ENCODE data around the gene RDH12.

RDH12 gene

DNA sequence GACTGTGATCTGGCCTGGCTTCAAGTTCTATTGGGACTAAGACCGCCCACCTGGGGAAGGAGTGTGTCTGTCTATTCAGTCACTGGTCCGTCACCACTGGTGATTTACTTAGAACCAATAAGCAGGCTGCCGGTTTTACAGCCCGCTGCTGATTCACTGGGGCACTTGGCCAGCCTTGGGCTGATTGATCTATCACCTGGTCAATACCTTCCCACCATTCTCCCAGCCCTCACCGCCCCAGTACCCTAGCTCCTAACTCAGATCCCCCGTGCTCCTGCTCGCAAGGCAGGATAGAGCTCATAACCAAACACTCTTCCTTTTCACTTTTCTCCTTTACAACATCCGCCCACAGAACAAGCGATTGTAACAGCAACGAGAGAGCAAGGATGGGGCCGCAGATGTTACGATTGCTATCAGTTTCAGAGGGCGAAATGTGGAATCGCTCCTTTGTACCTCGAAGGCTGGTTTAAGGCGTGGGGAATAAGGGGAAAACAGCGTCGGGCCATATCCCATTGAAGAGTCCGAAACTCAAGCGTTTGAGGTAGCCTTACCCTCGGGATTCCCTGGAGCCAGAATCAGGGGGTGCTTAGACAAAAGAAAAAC lies 6.8 kb upstream of the RDH12 start:
- TF ChIP-seq NFIC (IDR thresholded peaks at IDR 0.05) (0 out of 2 replicates have a peak, but pooled peaks have one; percentile 2), TAF1 (IDR thresholded peaks at IDR 0.05; ENCODE audit: low read depth) (peak; percentile 12), TCF12 (IDR thresholded peaks at IDR 0.05; ENCODE audit: low read depth) (no peak), YY1 (IDR thresholded peaks at IDR 0.05; ENCODE audit: low read depth) (no peak)
- TF ChIP-seq, protein P1, sequence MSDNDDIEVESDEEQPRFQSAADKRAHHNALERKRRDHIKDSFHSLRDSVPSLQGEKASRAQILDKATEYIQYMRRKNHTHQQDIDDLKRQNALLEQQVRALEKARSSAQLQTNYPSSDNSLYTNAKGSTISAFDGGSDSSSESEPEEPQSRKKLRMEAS (IDR thresholded peaks at IDR 0.05), result no peak

DNA sequence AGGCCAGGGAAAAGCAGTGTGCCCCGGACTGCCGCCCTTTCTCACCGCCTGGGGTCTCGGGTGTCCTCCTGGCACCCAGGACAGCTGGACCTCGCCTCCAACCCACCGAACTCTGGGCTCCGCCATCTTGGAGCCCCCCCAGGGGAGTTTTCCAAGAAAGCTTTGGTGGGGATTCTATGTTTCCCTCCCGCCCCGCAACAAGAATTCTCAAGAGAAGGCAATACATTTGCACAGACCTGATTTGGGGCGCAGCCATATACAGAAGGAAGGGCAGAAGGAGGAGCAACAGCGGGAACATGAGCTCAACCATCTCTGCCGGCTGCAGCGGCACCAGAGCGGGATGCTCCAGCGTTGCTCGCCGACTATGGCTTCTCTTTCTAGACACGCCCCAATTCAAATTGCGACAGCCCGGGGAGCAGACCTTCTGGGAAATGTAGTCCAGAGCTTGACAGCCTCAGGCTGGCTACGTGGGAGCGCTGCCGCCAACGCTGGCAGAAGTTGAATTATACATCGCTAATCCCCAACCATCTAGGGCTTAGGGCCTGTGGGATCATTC lies 6.2 kb upstream of the RDH12 start, which contains the start of gene RDH11:
RDH11 (minus strand) TSS at position 371 of the 556 bp plus-strand sequence; CDS start at position 310, 61 bp downstream.
- TF ChIP-seq, protein P2, sequence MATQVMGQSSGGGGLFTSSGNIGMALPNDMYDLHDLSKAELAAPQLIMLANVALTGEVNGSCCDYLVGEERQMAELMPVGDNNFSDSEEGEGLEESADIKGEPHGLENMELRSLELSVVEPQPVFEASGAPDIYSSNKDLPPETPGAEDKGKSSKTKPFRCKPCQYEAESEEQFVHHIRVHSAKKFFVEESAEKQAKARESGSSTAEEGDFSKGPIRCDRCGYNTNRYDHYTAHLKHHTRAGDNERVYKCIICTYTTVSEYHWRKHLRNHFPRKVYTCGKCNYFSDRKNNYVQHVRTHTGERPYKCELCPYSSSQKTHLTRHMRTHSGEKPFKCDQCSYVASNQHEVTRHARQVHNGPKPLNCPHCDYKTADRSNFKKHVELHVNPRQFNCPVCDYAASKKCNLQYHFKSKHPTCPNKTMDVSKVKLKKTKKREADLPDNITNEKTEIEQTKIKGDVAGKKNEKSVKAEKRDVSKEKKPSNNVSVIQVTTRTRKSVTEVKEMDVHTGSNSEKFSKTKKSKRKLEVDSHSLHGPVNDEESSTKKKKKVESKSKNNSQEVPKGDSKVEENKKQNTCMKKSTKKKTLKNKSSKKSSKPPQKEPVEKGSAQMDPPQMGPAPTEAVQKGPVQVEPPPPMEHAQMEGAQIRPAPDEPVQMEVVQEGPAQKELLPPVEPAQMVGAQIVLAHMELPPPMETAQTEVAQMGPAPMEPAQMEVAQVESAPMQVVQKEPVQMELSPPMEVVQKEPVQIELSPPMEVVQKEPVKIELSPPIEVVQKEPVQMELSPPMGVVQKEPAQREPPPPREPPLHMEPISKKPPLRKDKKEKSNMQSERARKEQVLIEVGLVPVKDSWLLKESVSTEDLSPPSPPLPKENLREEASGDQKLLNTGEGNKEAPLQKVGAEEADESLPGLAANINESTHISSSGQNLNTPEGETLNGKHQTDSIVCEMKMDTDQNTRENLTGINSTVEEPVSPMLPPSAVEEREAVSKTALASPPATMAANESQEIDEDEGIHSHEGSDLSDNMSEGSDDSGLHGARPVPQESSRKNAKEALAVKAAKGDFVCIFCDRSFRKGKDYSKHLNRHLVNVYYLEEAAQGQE (IDR thresholded peaks at IDR 0.05; ENCODE audit: low read depth), result no peak
- TF ChIP-seq YY1 (IDR thresholded peaks at IDR 0.05; ENCODE audit: low read depth) (peak; percentile 86), TCF12 (IDR thresholded peaks at IDR 0.05; ENCODE audit: low read depth) (no peak), TAF1 (IDR thresholded peaks at IDR 0.05; ENCODE audit: low read depth) (peak; percentile 49), NFIC (IDR thresholded peaks at IDR 0.05) (0 out of 2 replicates have a peak, but pooled peaks have one; percentile 10), CEBPB (IDR thresholded peaks at IDR 0.05) (peak; percentile 98), CREB1 (IDR thresholded peaks at IDR 0.05; ENCODE audit: low read depth) (peak; percentile 28; the same call in 1 of the 2 replicates), ZBTB7A (IDR thresholded peaks at IDR 0.05; ENCODE audit: low read depth) (peak; percentile 63; the same call in 1 of the 2 replicates)

DNA sequence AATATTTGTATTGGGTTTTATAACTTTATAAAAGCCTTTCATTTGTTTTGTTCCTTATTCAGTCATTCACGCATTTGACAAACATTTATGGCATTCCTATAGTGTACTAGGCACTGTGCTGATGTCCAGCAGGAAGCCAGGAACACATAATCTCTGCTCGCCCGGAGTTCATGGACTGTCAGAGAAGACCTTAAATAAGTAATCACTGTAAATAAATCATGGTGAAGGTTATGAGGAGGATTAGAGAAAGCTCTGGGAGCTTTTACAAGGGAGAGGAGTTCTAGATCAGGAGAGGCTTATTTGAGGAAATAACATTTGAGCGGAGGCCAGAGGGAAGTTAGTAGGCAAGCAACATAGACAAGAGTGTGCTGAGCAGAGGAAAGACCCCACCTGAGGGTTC lies 4.7 kb upstream of the RDH12 start:
- TF ChIP-seq YY1 (IDR thresholded peaks at IDR 0.05; ENCODE audit: low read depth), result no peak
- TF ChIP-seq ZBTB7A (IDR thresholded peaks at IDR 0.05; ENCODE audit: low read depth), result no peak
- no peak for TF ChIP-seq FOXM1 (IDR thresholded peaks at IDR 0.05; ENCODE audit: borderline replicate concordance, low read depth)
- TF ChIP-seq, protein P3, sequence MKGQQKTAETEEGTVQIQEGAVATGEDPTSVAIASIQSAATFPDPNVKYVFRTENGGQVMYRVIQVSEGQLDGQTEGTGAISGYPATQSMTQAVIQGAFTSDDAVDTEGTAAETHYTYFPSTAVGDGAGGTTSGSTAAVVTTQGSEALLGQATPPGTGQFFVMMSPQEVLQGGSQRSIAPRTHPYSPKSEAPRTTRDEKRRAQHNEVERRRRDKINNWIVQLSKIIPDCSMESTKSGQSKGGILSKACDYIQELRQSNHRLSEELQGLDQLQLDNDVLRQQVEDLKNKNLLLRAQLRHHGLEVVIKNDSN (IDR thresholded peaks at IDR 0.05), result no peak
- TF ChIP-seq CREB1 (IDR thresholded peaks at IDR 0.05; ENCODE audit: low read depth), result no peak
- TF ChIP-seq TAF1 (IDR thresholded peaks at IDR 0.05; ENCODE audit: low read depth), result no peak

DNA sequence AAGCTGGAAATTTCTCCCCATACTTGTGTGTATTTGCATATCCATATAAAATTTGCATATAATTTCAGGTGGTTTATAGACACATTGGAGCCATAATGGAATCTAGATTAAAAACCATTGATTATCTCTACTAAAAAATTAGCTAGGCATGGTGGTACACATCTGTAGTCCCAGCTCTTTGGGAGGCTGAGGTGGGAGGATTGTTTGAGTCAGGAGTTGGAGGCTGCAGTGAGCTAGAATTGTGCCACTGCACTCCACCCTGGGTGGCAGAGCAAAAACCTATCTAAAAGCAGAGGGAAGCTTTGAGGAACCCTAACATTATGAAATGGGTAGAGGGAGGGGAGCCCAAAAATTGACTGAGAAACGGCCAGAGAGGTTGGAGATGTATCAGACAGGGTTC lies 3.5 kb upstream of the RDH12 start:
- TF ChIP-seq CREB1 (IDR thresholded peaks at IDR 0.05; ENCODE audit: low read depth), result no peak
- TF ChIP-seq NFIC (IDR thresholded peaks at IDR 0.05), result no peak
- TF ChIP-seq, protein P3 (IDR thresholded peaks at IDR 0.05), result no peak
- TF ChIP-seq YY1 (IDR thresholded peaks at IDR 0.05; ENCODE audit: low read depth), result no peak
- TF ChIP-seq, protein P1 (IDR thresholded peaks at IDR 0.05), result no peak
- TF ChIP-seq EP300 (IDR thresholded peaks at IDR 0.05; ENCODE audit: borderline replicate concordance), result no peak
- no peak for TF ChIP-seq TAF1 (IDR thresholded peaks at IDR 0.05; ENCODE audit: low read depth)
- no peak for TF ChIP-seq FOXM1 (IDR thresholded peaks at IDR 0.05; ENCODE audit: borderline replicate concordance, low read depth)
- TF ChIP-seq RAD21 (IDR thresholded peaks at IDR 0.05; ENCODE audit: low read depth), result no peak
- TF ChIP-seq EGR1 (IDR thresholded peaks at IDR 0.05), result no peak

DNA sequence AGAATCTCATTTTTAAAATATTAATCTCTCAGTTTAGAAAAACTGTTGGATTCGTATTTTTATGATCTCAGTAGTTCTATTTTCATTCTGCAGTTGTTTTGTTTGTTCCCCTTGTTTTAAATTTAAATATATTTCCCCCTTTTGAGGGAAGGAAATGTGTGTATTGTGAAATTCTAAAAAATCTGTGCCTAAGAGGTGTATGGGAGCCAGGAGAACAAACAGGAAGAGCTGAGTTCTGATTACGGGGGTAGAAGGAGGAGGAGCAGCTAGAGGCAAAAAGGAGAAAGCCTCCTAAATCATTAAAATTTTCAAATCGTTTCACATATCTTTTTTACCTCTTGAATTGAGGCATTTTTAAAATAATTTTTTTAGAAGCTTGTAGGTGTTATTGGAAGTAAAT lies 2.3 kb downstream of the RDH12 start:
- TF ChIP-seq ZBTB7A (IDR thresholded peaks at IDR 0.05; ENCODE audit: low read depth), result no peak
- TF ChIP-seq TAF1 (IDR thresholded peaks at IDR 0.05; ENCODE audit: low read depth), result no peak
- no peak for TF ChIP-seq EP300 (IDR thresholded peaks at IDR 0.05; ENCODE audit: borderline replicate concordance)
- no peak for TF ChIP-seq YY1 (IDR thresholded peaks at IDR 0.05; ENCODE audit: low read depth)
- TF ChIP-seq TCF12 (IDR thresholded peaks at IDR 0.05; ENCODE audit: low read depth), result no peak
- no peak for TF ChIP-seq EGR1 (IDR thresholded peaks at IDR 0.05)
- TF ChIP-seq, protein P1 (IDR thresholded peaks at IDR 0.05), result no peak
- no peak for TF ChIP-seq CREB1 (IDR thresholded peaks at IDR 0.05; ENCODE audit: low read depth)
- TF ChIP-seq NFIC (IDR thresholded peaks at IDR 0.05), result no peak
- TF ChIP-seq RAD21 (IDR thresholded peaks at IDR 0.05; ENCODE audit: low read depth), result no peak
- TF ChIP-seq FOXM1 (IDR thresholded peaks at IDR 0.05; ENCODE audit: borderline replicate concordance, low read depth), result no peak
- TF ChIP-seq, protein P3 (IDR thresholded peaks at IDR 0.05), result no peak
- no peak for TF ChIP-seq TEAD4 (IDR thresholded peaks at IDR 0.05)
- TF ChIP-seq CEBPB (IDR thresholded peaks at IDR 0.05), result no peak
- TF ChIP-seq, protein P2 (IDR thresholded peaks at IDR 0.05; ENCODE audit: low read depth), result no peak

All from Ishikawa (cell line).